HepG2 (cell line): Measurements from ENCODE around the gene EIF6. TPM values are rescaled to one million over a fixed set of nuclear protein-coding genes. Genes with fewer than 3 reads are reported as not detected.
A peak's percentile ranks its signal among the peaks of the same experiment; 100 is the strongest.

Experiments
- ARID4A ChIP-seq: sonication (generic); formaldehyde crosslinking; IDR thresholded peaks from 2 replicates; pipeline ENCODE4 v1.5.0; 2020; ENCODE audit warnings: mild to moderate bottlenecking, missing genetic modification reagents, borderline replicate concordance
- ELF1 ChIP-seq: sonication (generic); formaldehyde crosslinking; IDR thresholded peaks from 2 replicates; pipeline ENCODE4 v1.4.0; 2020; ENCODE audit warnings: missing genetic modification reagents
- ETV5 ChIP-seq: IDR thresholded peaks from 2 replicates; pipeline ENCODE4 v1.6.1; 2018; ENCODE audit warnings: missing biosample characterization, missing genetic modification reagents, inconsistent platforms, borderline replicate concordance
- HMGXB4 ChIP-seq, 2 experiments: sonication (generic) in 1 of 2; formaldehyde crosslinking in 1 of 2; IDR thresholded peaks; 2 replicates each; pipeline versions ENCODE4 v1.4.0 to v1.6.1; 2018 to 2020; ENCODE audit warnings: missing genetic modification reagents in 2 of 2, borderline replicate concordance in 1 of 2, low read depth in 1 of 2, mild to moderate bottlenecking in 1 of 2, missing biosample characterization in 1 of 2
- HNF1A ChIP-seq, 2 experiments: sonication (generic) in 1 of 2; formaldehyde crosslinking in 1 of 2; IDR thresholded peaks; 2 replicates each; pipeline versions ENCODE4 v1.4.0 to v1.6.1; 2016 to 2020; ENCODE audit warnings: borderline replicate concordance in 1 of 2, low read depth in 1 of 2, mild to moderate bottlenecking in 1 of 2, missing genetic modification reagents in 1 of 2
- MBD4 ChIP-seq: IDR thresholded peaks from 2 replicates; pipeline ENCODE4 v1.6.1; 2012; ENCODE audit warnings: low read length, inconsistent platforms, borderline replicate concordance
- PATZ1 ChIP-seq: sonication (generic); formaldehyde crosslinking; IDR thresholded peaks from 2 replicates; pipeline ENCODE4 v1.4.0; 2020; ENCODE audit warnings: missing genetic modification reagents
- RAD21 ChIP-seq: fragments of 450-650 bp; formaldehyde crosslinking; IDR thresholded peaks from 2 replicates; pipeline ENCODE4 v1.5.0; 2020; ENCODE audit warnings: mild to moderate bottlenecking
- SALL2 ChIP-seq: sonication (generic); formaldehyde crosslinking; IDR thresholded peaks from 2 replicates; pipeline ENCODE4 v1.8.1; 2023; ENCODE audit warnings: mild to moderate bottlenecking, missing genetic modification reagents, inconsistent platforms
- ZNF761 ChIP-seq: sonication (generic); formaldehyde crosslinking; conservative IDR thresholded peaks from 2 replicates; pipeline ENCODE4 v1.4.0; 2020; ENCODE audit warnings: mild to moderate bottlenecking, missing genetic modification reagents
- polyA plus RNA-seq, 8 experiments: library from polyadenylated mRNA; depleted of rRNA in 3 of 8; stranded (reverse) in 7 of 8; unstranded in 1 of 8; fragments of >200 nt; fragmentation: Illumina TruSeq in 4 of 8; extraction: Trizol in 4 of 8; gene quantifications; 2 replicates each; pipeline versions ENCODE4 v1.2.1 to v1.2.3, GENCODE V29; 2011 to 2016; ENCODE audit warnings: low read depth in 4 of 8, missing spikeins in 1 of 8, mixed read lengths in 1 of 8; ENCODE audit not compliant: insufficient read depth in 1 of 8
- total RNA-seq, 5 experiments: library from RNA; depleted of rRNA; stranded (reverse); fragments of >200 nt; fragmentation: Illumina TruSeq; extraction: Trizol; gene quantifications; 2 replicates each; pipeline ENCODE4 v1.2.3, GENCODE V29; 2016; ENCODE audit warnings: low read depth in 1 of 5
- TF ChIP-seq, protein P1 (sequence below): sonication (generic); formaldehyde crosslinking; IDR thresholded peaks from 2 replicates; pipeline ENCODE4 v1.4.0; 2020; ENCODE audit warnings: missing genetic modification reagents, mild to moderate bottlenecking, borderline replicate concordance
- TF ChIP-seq, protein P2 (sequence below): sonication (generic); formaldehyde crosslinking; IDR thresholded peaks from 2 replicates; pipeline ENCODE4 v1.5.0; 2020; ENCODE audit warnings: missing genetic modification reagents

The EIF6 gene
- total and polyA plus RNA-seq, 2 of the 13 experiments (the other 11 are each of a cell fraction or from before 2014, with no cell fraction given) = 462 to 466 TPM

GRCh38 chr20:35264755-35265154 is 19.8 kb downstream of the EIF6 start (continued):
- TF ChIP-seq MBD4 (no peak), HMGXB4 (CRISPR knock-in tag; IDR thresholded peaks at IDR 0.05; ENCODE audit: borderline replicate concordance in 1 of 2, low read depth in 1 of 2) (peak; percentile 68 to 73; a peak in 3 of 4 replicates), ETV5 (CRISPR knock-in tag) (no peak), RAD21 (CRISPR knock-in tag) (peak; percentile 76), HNF1A (IDR thresholded peaks at IDR 0.05; ENCODE audit: low read depth) (no peak), HNF1A (CRISPR knock-in tag; IDR thresholded peaks at IDR 0.05; ENCODE audit: borderline replicate concordance) (no peak), ELF1 (no peak), ARID4A (CRISPR knock-in tag) (0 out of 2 replicates have a peak, but pooled peaks have one; percentile 13), PATZ1 (CRISPR knock-in tag) (peak; percentile 49; the same call in 1 of the 2 replicates), SALL2 (CRISPR knock-in tag) (no peak), ZNF761 (CRISPR knock-in tag) (0 out of 2 replicates have a peak, but pooled peaks have one; percentile 30)
- TF ChIP-seq, protein P1, sequence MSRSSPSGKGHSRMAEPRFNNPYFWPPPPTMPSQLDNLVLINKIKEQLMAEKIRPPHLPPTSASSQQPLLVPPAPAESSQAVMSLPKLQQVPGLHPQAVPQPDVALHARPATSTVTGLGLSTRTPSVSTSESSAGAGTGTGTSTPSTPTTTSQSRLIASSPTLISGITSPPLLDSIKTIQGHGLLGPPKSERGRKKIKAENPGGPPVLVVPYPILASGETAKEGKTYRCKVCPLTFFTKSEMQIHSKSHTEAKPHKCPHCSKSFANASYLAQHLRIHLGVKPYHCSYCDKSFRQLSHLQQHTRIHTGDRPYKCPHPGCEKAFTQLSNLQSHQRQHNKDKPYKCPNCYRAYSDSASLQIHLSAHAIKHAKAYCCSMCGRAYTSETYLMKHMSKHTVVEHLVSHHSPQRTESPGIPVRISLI (CRISPR knock-in tag) = peak; percentile 73
- TF ChIP-seq, protein P2, sequence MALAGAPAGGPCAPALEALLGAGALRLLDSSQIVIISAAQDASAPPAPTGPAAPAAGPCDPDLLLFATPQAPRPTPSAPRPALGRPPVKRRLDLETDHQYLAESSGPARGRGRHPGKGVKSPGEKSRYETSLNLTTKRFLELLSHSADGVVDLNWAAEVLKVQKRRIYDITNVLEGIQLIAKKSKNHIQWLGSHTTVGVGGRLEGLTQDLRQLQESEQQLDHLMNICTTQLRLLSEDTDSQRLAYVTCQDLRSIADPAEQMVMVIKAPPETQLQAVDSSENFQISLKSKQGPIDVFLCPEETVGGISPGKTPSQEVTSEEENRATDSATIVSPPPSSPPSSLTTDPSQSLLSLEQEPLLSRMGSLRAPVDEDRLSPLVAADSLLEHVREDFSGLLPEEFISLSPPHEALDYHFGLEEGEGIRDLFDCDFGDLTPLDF (CRISPR knock-in tag) = no peak
